Measurements from ENCODE around the gene COLQ. TPM values are rescaled to one million over a fixed set of nuclear protein-coding genes. Genes with fewer than 3 reads are reported as not detected.

The COLQ gene
- total RNA-seq, 1 experiment from 2014 or later, result 1.5 TPM

DNA sequence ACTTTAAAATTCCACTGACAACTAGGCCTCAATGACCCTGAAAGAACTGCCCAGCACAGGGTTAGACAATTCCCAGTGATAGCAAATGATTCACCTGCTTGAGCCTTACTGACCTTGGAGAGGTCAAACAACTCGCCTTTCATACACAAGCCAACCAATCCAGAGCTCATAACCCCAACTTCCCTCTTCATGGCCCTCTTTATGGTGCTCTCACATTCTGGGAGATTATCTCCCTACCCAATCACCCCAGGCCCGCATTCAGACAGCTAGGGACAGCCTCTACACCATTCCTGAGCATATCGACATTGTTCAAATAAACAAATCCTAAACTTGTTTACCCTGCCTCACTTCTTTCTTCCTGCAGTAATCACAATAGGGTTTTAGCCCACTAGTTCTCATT lies 32.2 kb upstream of the COLQ start:
- Histone ChIP-seq H3K4me3 (ENCODE audit: low read length) (no peak overlapping the region), H3K4me1 (ENCODE audit: insufficient read depth, low read length) (0 out of 2 replicates have a peak, but pooled peaks cover 3% of the 10 kb centered on the region), H2AFZ (ENCODE audit: low read length) (no peak overlapping the region), H3K36me3 (ENCODE audit: low read depth, low read length) (no peaks in the 10 kb centered on the region), H4K20me1 (ENCODE audit: low read length) (no peaks in the 10 kb centered on the region), H3K27ac (ENCODE audit: low read length) (no peak overlapping the region), H3K9ac (ENCODE audit: low read length) (no peak overlapping the region), H3K79me2 (ENCODE audit: low read length) (no peaks in the 10 kb centered on the region), H3K27me3 (ENCODE audit: low read length) (no peaks in the 10 kb centered on the region), H3F3A (ENCODE audit: low read length, unreplicated experiment) (no peaks in the 10 kb centered on the region), H3K9me3 (ENCODE audit: low read length) (no peaks in the 10 kb centered on the region), H3K9me2 (replicated peaks; ENCODE audit: low read length) (no peaks in the 10 kb centered on the region), H3K4me2 (ENCODE audit: low read length) (no peak overlapping the region)
- CTCF ChIA-PET, result no interaction called here
- no peak for TF ChIP-seq EZH2phosphoT487 (IDR thresholded peaks at IDR 0.05; ENCODE audit: borderline replicate concordance, low read length)
- TF ChIP-seq, protein P1, sequence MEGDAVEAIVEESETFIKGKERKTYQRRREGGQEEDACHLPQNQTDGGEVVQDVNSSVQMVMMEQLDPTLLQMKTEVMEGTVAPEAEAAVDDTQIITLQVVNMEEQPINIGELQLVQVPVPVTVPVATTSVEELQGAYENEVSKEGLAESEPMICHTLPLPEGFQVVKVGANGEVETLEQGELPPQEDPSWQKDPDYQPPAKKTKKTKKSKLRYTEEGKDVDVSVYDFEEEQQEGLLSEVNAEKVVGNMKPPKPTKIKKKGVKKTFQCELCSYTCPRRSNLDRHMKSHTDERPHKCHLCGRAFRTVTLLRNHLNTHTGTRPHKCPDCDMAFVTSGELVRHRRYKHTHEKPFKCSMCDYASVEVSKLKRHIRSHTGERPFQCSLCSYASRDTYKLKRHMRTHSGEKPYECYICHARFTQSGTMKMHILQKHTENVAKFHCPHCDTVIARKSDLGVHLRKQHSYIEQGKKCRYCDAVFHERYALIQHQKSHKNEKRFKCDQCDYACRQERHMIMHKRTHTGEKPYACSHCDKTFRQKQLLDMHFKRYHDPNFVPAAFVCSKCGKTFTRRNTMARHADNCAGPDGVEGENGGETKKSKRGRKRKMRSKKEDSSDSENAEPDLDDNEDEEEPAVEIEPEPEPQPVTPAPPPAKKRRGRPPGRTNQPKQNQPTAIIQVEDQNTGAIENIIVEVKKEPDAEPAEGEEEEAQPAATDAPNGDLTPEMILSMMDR (conservative IDR thresholded peaks at IDR 0.05; ENCODE audit: low read depth, low read length), result no peak
- no peak for TF ChIP-seq EZH2 (IDR thresholded peaks at IDR 0.05; ENCODE audit: low read length, unreplicated experiment)
- DNase-seq (no peak), ATAC-seq (no peak)
- no TSS peak for BruUV-seq (replicated peaks)
- intact Hi-C loops (cut with micrococcal nuclease), result no loop called here
- POLR2A ChIA-PET (ENCODE audit: unreplicated experiment), result no interaction called here

DNA sequence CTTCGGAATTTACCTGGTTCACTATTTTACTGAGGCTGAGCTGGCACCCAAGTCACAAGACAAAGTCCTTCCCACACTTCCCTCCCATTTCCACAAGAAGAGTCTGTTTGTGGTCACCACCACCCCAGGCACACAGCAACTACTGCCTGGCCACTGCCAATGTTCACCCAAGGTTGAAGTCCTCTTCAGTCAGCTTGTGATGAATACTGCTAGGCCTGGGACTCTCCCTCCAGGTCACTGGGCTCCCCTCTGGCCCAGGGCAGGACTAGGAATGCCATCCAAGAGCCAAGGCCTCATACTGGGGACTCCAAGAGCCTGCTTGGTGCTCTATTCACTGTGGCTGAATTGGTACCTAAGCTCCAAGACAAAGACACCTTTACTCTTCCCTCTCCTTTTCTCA lies 30.4 kb upstream of the COLQ start:
- Histone ChIP-seq H3K9me3 (ENCODE audit: low read length) (no peaks in the 10 kb centered on the region), H3K4me3 (ENCODE audit: low read length) (no peak overlapping the region), H3K4me1 (ENCODE audit: insufficient read depth, low read length) (no peaks in the 10 kb centered on the region), H4K20me1 (ENCODE audit: low read length) (no peaks in the 10 kb centered on the region), H2AFZ (ENCODE audit: low read length) (no peak overlapping the region), H3K36me3 (ENCODE audit: low read depth, low read length) (no peaks in the 10 kb centered on the region), H3K9ac (ENCODE audit: low read length) (no peak overlapping the region), H3K79me2 (ENCODE audit: low read length) (no peaks in the 10 kb centered on the region), H3K27me3 (ENCODE audit: low read length) (no peaks in the 10 kb centered on the region), H3K9me2 (replicated peaks; ENCODE audit: low read length) (no peaks in the 10 kb centered on the region), H3K4me2 (ENCODE audit: low read length) (no peak overlapping the region), H3F3A (ENCODE audit: low read length, unreplicated experiment) (no peaks in the 10 kb centered on the region), H3K27ac (ENCODE audit: low read length) (no peak overlapping the region)
- ATAC-seq, result no peak
- POLR2A ChIA-PET (ENCODE audit: unreplicated experiment), result no interaction called here
- DNase-seq, result no peak
- CTCF ChIA-PET, result no interaction called here
- BruUV-seq (replicated peaks), result no TSS peak
- intact Hi-C loops (cut with micrococcal nuclease), result no loop called here
- no peak for TF ChIP-seq EZH2phosphoT487 (IDR thresholded peaks at IDR 0.05; ENCODE audit: borderline replicate concordance, low read length)
- TF ChIP-seq, protein P1 (conservative IDR thresholded peaks at IDR 0.05; ENCODE audit: low read depth, low read length), result no peak
- TF ChIP-seq EZH2 (IDR thresholded peaks at IDR 0.05; ENCODE audit: low read length, unreplicated experiment), result no peak

DNA sequence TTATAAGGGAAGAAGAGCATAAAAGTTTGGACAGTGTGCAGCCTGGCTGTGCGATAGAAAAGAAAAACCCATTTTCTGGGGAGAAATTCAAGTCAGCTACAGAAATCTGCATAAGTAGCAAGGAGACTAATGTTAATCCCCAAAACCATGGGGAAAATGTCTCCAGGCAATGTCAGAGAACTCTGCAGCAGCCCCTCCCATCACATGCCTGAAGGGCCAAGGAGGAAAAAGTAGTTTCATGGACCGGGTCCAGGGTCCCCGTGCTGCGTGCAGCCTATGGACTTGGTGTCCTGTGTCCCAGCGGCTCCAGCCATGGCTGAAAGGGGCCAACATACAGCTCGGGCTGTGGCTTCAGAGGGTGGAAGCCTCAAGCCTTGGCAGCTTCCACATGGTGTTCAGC lies 28.3 kb upstream of the COLQ start:
- Histone ChIP-seq H3K27ac (ENCODE audit: low read length) (no peak overlapping the region), H3K9me3 (ENCODE audit: low read length) (no peaks in the 10 kb centered on the region), H3K27me3 (ENCODE audit: low read length) (no peaks in the 10 kb centered on the region), H3K4me2 (ENCODE audit: low read length) (no peak overlapping the region), H3K36me3 (ENCODE audit: low read depth, low read length) (no peaks in the 10 kb centered on the region), H3K4me3 (ENCODE audit: low read length) (no peak overlapping the region), H3K4me1 (ENCODE audit: insufficient read depth, low read length) (no peaks in the 10 kb centered on the region), H2AFZ (ENCODE audit: low read length) (no peak overlapping the region), H3F3A (ENCODE audit: low read length, unreplicated experiment) (no peaks in the 10 kb centered on the region), H3K9ac (ENCODE audit: low read length) (no peak overlapping the region), H3K79me2 (ENCODE audit: low read length) (no peaks in the 10 kb centered on the region), H4K20me1 (ENCODE audit: low read length) (no peaks in the 10 kb centered on the region), H3K9me2 (replicated peaks; ENCODE audit: low read length) (no peaks in the 10 kb centered on the region)
- TF ChIP-seq, protein P1 (conservative IDR thresholded peaks at IDR 0.05; ENCODE audit: low read depth, low read length), result no peak
- TF ChIP-seq EZH2phosphoT487 (IDR thresholded peaks at IDR 0.05; ENCODE audit: borderline replicate concordance, low read length), result no peak
- TF ChIP-seq EZH2 (IDR thresholded peaks at IDR 0.05; ENCODE audit: low read length, unreplicated experiment), result no peak
- ChIA-PET CTCF (no interaction called here), POLR2A (ENCODE audit: unreplicated experiment) (no interaction called here)
- BruUV-seq (replicated peaks), result no TSS peak
- no peak for ATAC-seq
- intact Hi-C loops (cut with micrococcal nuclease), result no loop called here
- no peak for DNase-seq
